ENCODE results near the gene RPL7A. TPM values are rescaled to one million over a fixed set of nuclear protein-coding genes. Genes with fewer than 3 reads are reported as not detected.

RPL7A gene
- total RNA-seq, 1 experiment from 2014 or later = 2,747 TPM

DNA sequence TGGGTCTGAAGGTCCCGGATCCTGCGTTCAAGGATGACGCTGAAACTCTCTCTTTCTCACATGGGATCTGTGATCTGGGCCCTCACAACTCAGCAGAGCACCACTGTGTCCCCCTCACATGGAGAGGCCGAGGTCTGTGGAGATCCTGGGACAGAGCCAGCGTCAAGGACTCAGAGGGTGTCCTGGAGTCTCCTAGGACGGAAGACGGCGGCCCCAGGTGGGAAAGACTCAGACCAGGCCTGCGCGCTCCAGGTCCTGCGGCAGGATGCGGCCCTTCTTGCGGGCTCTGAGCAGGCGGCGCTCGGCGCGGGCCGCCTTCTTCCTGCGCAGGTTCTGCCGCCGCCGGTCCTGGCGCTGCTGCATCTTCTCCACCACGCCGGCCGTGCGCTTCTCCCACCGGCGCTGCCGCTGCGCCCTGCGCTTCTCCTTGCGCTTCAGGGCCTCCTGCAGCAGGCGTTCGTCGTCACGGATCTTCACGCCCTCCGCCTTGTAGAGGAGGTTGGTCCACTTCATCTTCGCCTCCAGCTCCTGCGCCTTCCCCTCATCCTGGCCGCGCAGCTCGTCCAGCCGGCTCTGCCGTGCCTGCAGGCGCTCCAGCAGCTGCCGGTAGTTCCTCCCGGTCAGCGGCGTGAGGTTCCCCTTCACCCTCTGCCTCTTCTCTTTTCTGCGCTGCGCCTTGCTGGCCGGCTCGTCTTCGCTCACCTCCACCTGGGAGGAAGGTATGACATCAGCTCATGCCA lies 16.2 kb upstream of the RPL7A start:
- DNase-seq (ENCODE audit: low spot score) = no peak
- H3K36me3 Mint-ChIP-seq = peaks cover 41% of the 10 kb centered on the region
- H3K27ac Mint-ChIP-seq = peak overlapping the region; percentile 57
- TF ChIP-seq ZNF317 (CRISPR knock-in tag; IDR thresholded peaks at IDR 0.05; ENCODE audit: borderline replicate concordance, low read depth) = no peak
- no peak for TF ChIP-seq FOXK1 (CRISPR knock-in tag; IDR thresholded peaks at IDR 0.05)
- TF ChIP-seq ZNF232 (CRISPR knock-in tag; IDR thresholded peaks at IDR 0.05) = no peak
- TF ChIP-seq NFATC4 (CRISPR knock-in tag; IDR thresholded peaks at IDR 0.05) = no peak
- TF ChIP-seq SMAD3 (CRISPR knock-in tag; IDR thresholded peaks at IDR 0.05; ENCODE audit: borderline replicate concordance) = no peak
- TF ChIP-seq, protein P1, sequence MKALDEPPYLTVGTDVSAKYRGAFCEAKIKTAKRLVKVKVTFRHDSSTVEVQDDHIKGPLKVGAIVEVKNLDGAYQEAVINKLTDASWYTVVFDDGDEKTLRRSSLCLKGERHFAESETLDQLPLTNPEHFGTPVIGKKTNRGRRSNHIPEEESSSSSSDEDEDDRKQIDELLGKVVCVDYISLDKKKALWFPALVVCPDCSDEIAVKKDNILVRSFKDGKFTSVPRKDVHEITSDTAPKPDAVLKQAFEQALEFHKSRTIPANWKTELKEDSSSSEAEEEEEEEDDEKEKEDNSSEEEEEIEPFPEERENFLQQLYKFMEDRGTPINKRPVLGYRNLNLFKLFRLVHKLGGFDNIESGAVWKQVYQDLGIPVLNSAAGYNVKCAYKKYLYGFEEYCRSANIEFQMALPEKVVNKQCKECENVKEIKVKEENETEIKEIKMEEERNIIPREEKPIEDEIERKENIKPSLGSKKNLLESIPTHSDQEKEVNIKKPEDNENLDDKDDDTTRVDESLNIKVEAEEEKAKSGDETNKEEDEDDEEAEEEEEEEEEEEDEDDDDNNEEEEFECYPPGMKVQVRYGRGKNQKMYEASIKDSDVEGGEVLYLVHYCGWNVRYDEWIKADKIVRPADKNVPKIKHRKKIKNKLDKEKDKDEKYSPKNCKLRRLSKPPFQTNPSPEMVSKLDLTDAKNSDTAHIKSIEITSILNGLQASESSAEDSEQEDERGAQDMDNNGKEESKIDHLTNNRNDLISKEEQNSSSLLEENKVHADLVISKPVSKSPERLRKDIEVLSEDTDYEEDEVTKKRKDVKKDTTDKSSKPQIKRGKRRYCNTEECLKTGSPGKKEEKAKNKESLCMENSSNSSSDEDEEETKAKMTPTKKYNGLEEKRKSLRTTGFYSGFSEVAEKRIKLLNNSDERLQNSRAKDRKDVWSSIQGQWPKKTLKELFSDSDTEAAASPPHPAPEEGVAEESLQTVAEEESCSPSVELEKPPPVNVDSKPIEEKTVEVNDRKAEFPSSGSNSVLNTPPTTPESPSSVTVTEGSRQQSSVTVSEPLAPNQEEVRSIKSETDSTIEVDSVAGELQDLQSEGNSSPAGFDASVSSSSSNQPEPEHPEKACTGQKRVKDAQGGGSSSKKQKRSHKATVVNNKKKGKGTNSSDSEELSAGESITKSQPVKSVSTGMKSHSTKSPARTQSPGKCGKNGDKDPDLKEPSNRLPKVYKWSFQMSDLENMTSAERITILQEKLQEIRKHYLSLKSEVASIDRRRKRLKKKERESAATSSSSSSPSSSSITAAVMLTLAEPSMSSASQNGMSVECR (CRISPR knock-in tag; IDR thresholded peaks at IDR 0.05; ENCODE audit: borderline replicate concordance) = no peak
- ChIA-PET POLR2A (interaction anchor here (0.5 to 1.7 kb wide), 2 partner anchors 93 to 153 kb away, joined by 3 to 4 read pairs; no protein-coding TSS in a partner anchor), CTCF (interaction anchor here (1.0 to 4.0 kb wide), 3 partner anchors 93 to 184 kb away, joined by 3 to 97 read pairs (median 6); no protein-coding TSS in a partner anchor)
- H3K4me1 Mint-ChIP-seq = peaks cover 21% of the 10 kb centered on the region
- H3K4me3 Mint-ChIP-seq = no peak overlapping the region
- peaks cover 14% of the 10 kb centered on the region for H3K9me3 Mint-ChIP-seq
- no peak for ATAC-seq
- H3K27me3 Mint-ChIP-seq (ENCODE audit: low read depth) = peaks cover 3% of the 10 kb centered on the region; the same call in 1 of the 2 replicates

DNA sequence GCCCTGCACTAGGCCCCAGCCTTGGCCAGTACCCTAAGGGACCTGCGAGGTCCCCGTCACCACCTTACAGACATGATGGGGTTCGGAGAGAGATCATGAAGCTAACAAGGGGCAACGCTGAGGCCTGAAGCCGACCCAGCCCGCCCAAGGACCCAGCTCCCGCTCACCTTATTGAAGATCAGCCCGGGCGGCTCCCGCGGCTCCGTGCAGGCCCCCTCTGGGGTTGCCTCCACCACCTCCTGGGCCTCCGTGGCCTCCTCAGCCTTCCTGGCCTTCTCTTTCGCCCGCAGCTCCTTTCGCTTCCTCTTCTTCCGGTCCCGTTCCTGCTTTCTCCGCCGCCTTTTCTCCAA lies 15.7 kb upstream of the RPL7A start:
- ATAC-seq (no peak), DNase-seq (ENCODE audit: low spot score) (no peak)
- peaks cover 14% of the 10 kb centered on the region for H3K9me3 Mint-ChIP-seq
- peak overlapping the region; percentile 57 for H3K27ac Mint-ChIP-seq
- ChIA-PET CTCF (interaction anchor here (1.5 to 4.0 kb wide), 3 partner anchors 94 to 145 kb away, joined by 6 to 97 read pairs (median 33); no protein-coding TSS in a partner anchor), POLR2A (interaction anchor here (1.7 kb wide), 1 partner anchor 94 kb away, joined by 4 read pairs; no protein-coding TSS in a partner anchor)
- no peak overlapping the region for H3K4me3 Mint-ChIP-seq
- H3K27me3 Mint-ChIP-seq (ENCODE audit: low read depth) = peaks cover 1% of the 10 kb centered on the region; the same call in 1 of the 2 replicates
- peaks cover 41% of the 10 kb centered on the region for H3K36me3 Mint-ChIP-seq
- H3K4me1 Mint-ChIP-seq = peaks cover 24% of the 10 kb centered on the region
- TF ChIP-seq, protein P2, sequence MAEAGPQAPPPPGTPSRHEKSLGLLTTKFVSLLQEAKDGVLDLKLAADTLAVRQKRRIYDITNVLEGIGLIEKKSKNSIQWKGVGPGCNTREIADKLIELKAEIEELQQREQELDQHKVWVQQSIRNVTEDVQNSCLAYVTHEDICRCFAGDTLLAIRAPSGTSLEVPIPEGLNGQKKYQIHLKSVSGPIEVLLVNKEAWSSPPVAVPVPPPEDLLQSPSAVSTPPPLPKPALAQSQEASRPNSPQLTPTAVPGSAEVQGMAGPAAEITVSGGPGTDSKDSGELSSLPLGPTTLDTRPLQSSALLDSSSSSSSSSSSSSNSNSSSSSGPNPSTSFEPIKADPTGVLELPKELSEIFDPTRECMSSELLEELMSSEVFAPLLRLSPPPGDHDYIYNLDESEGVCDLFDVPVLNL (CRISPR knock-in tag; IDR thresholded peaks at IDR 0.05; ENCODE audit: borderline replicate concordance, low read depth) = no peak
- TF ChIP-seq HMGA2 (CRISPR knock-in tag; IDR thresholded peaks at IDR 0.05) (no peak), NR1H2 (CRISPR knock-in tag; IDR thresholded peaks at IDR 0.05) (no peak), TCF7 (CRISPR knock-in tag; IDR thresholded peaks at IDR 0.05; ENCODE audit: low read depth) (no peak), JUN (CRISPR knock-in tag; IDR thresholded peaks at IDR 0.05) (no peak)
- TF ChIP-seq, protein P3, sequence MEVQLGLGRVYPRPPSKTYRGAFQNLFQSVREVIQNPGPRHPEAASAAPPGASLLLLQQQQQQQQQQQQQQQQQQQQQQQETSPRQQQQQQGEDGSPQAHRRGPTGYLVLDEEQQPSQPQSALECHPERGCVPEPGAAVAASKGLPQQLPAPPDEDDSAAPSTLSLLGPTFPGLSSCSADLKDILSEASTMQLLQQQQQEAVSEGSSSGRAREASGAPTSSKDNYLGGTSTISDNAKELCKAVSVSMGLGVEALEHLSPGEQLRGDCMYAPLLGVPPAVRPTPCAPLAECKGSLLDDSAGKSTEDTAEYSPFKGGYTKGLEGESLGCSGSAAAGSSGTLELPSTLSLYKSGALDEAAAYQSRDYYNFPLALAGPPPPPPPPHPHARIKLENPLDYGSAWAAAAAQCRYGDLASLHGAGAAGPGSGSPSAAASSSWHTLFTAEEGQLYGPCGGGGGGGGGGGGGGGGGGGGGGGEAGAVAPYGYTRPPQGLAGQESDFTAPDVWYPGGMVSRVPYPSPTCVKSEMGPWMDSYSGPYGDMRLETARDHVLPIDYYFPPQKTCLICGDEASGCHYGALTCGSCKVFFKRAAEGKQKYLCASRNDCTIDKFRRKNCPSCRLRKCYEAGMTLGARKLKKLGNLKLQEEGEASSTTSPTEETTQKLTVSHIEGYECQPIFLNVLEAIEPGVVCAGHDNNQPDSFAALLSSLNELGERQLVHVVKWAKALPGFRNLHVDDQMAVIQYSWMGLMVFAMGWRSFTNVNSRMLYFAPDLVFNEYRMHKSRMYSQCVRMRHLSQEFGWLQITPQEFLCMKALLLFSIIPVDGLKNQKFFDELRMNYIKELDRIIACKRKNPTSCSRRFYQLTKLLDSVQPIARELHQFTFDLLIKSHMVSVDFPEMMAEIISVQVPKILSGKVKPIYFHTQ (CRISPR knock-in tag; IDR thresholded peaks at IDR 0.05) = no peak
- TF ChIP-seq, protein P4, sequence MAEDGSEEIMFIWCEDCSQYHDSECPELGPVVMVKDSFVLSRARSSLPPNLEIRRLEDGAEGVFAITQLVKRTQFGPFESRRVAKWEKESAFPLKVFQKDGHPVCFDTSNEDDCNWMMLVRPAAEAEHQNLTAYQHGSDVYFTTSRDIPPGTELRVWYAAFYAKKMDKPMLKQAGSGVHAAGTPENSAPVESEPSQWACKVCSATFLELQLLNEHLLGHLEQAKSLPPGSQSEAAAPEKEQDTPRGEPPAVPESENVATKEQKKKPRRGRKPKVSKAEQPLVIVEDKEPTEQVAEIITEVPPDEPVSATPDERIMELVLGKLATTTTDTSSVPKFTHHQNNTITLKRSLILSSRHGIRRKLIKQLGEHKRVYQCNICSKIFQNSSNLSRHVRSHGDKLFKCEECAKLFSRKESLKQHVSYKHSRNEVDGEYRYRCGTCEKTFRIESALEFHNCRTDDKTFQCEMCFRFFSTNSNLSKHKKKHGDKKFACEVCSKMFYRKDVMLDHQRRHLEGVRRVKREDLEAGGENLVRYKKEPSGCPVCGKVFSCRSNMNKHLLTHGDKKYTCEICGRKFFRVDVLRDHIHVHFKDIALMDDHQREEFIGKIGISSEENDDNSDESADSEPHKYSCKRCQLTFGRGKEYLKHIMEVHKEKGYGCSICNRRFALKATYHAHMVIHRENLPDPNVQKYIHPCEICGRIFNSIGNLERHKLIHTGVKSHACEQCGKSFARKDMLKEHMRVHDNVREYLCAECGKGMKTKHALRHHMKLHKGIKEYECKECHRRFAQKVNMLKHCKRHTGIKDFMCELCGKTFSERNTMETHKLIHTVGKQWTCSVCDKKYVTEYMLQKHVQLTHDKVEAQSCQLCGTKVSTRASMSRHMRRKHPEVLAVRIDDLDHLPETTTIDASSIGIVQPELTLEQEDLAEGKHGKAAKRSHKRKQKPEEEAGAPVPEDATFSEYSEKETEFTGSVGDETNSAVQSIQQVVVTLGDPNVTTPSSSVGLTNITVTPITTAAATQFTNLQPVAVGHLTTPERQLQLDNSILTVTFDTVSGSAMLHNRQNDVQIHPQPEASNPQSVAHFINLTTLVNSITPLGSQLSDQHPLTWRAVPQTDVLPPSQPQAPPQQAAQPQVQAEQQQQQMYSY (CRISPR knock-in tag; IDR thresholded peaks at IDR 0.05) = no peak
- TF ChIP-seq, protein P5, sequence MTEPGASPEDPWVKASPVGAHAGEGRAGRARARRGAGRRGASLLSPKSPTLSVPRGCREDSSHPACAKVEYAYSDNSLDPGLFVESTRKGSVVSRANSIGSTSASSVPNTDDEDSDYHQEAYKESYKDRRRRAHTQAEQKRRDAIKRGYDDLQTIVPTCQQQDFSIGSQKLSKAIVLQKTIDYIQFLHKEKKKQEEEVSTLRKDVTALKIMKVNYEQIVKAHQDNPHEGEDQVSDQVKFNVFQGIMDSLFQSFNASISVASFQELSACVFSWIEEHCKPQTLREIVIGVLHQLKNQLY (CRISPR knock-in tag; IDR thresholded peaks at IDR 0.05) = no peak
- TF ChIP-seq, protein P6, sequence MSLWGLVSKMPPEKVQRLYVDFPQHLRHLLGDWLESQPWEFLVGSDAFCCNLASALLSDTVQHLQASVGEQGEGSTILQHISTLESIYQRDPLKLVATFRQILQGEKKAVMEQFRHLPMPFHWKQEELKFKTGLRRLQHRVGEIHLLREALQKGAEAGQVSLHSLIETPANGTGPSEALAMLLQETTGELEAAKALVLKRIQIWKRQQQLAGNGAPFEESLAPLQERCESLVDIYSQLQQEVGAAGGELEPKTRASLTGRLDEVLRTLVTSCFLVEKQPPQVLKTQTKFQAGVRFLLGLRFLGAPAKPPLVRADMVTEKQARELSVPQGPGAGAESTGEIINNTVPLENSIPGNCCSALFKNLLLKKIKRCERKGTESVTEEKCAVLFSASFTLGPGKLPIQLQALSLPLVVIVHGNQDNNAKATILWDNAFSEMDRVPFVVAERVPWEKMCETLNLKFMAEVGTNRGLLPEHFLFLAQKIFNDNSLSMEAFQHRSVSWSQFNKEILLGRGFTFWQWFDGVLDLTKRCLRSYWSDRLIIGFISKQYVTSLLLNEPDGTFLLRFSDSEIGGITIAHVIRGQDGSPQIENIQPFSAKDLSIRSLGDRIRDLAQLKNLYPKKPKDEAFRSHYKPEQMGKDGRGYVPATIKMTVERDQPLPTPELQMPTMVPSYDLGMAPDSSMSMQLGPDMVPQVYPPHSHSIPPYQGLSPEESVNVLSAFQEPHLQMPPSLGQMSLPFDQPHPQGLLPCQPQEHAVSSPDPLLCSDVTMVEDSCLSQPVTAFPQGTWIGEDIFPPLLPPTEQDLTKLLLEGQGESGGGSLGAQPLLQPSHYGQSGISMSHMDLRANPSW (CRISPR knock-in tag; conservative IDR thresholded peaks at IDR 0.05; ENCODE audit: low read depth) = no peak
- TF ChIP-seq, protein P7, sequence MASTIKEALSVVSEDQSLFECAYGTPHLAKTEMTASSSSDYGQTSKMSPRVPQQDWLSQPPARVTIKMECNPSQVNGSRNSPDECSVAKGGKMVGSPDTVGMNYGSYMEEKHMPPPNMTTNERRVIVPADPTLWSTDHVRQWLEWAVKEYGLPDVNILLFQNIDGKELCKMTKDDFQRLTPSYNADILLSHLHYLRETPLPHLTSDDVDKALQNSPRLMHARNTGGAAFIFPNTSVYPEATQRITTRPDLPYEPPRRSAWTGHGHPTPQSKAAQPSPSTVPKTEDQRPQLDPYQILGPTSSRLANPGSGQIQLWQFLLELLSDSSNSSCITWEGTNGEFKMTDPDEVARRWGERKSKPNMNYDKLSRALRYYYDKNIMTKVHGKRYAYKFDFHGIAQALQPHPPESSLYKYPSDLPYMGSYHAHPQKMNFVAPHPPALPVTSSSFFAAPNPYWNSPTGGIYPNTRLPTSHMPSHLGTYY (CRISPR knock-in tag; IDR thresholded peaks at IDR 0.05) = no peak

Measured in WTC11 (cell line).